HG03175 (cell line): ENCODE results near the gene GNAI2.

Experiments used
- ATAC-seq: cut with Tn5 transposase; IDR thresholded peaks from one replicate; pipeline ENCODE4 v1.9.1; 2021; ENCODE audit warnings: mild to moderate bottlenecking, moderate library complexity; ENCODE audit not compliant: unreplicated experiment

The GNAI2 gene

GRCh38 chr3:50235716-50236483, at the start of gene GNAI2:
TSS of gene GNAI2 (plus strand) at chr3:50236204. CDS start at chr3:50236336, 132 bp downstream.
- peak; percentile 93 for ATAC-seq

GRCh38 chr3:50187750-50188149, 48.3 kb upstream of the GNAI2 start:
- ATAC-seq, result no peak

GRCh38 chr3:50189274-50189673, 46.7 kb upstream of the GNAI2 start:
- ATAC-seq, result no peak

- no peak for ATAC-seq
These were observed 46.0 kb upstream of the GNAI2 start for GRCh38 chr3:50189989-50190388.

GRCh38 chr3:50190936-50191660, 44.9 kb upstream of the GNAI2 start, which contains the start of gene GNAT1:
TSS of gene GNAT1 (plus strand) at chr3:50191610. CDS start at chr3:50191726, 116 bp downstream.
- no peak for ATAC-seq

- ATAC-seq, result no peak
These were observed 43.9 kb upstream of the GNAI2 start for GRCh38 chr3:50192124-50192523.

GRCh38 chr3:50192689-50193141, 43.3 kb upstream of the GNAI2 start:
- no peak for ATAC-seq

GRCh38 chr3:50193286-50193685, 42.7 kb upstream of the GNAI2 start:
- ATAC-seq, result no peak

- no peak for ATAC-seq
These were observed 42.3 kb upstream of the GNAI2 start for GRCh38 chr3:50193746-50194127.

GRCh38 chr3:50194128-50194902, 41.7 kb upstream of the GNAI2 start:
- ATAC-seq, result no peak

- no peak for ATAC-seq
These were observed 41.0 kb upstream of the GNAI2 start for GRCh38 chr3:50194903-50195500.

- no peak for ATAC-seq
These were observed 40.3 kb upstream of the GNAI2 start for GRCh38 chr3:50195501-50196252.

GRCh38 chr3:50196253-50196801, 39.7 kb upstream of the GNAI2 start:
- ATAC-seq, result no peak

GRCh38 chr3:50201573-50202315, 34.3 kb upstream of the GNAI2 start:
- no peak for ATAC-seq

- ATAC-seq, result no peak
These were observed 33.5 kb upstream of the GNAI2 start for GRCh38 chr3:50202353-50203112.

- ATAC-seq, result no peak
These were observed 32.7 kb upstream of the GNAI2 start for GRCh38 chr3:50203113-50203808.

GRCh38 chr3:50203809-50204803, 31.9 kb upstream of the GNAI2 start:
- no peak for ATAC-seq
